H9 (cell line): Measurements from ENCODE around the gene KRTAP1-4. TPM values are rescaled to one million over a fixed set of nuclear protein-coding genes. Genes with fewer than 3 reads are reported as not detected.

Experiments used
- DNase-seq: peaks from one replicate; pipeline ENCODE4 v3.0.0-alpha.2; 2017
- H2AFZ ChIP-seq: one replicate; pipeline ENCODE4 v1.6.1; 2013; ENCODE audit warnings: mild to moderate bottlenecking, low read length, control low read depth, moderate library complexity
- H2AK5ac ChIP-seq: 2 replicates; pipeline ENCODE4 v1.6.1; 2013; ENCODE audit warnings: low read length, control low read depth, mixed read lengths; ENCODE audit not compliant: insufficient read length
- H2BK120ac ChIP-seq: one replicate; pipeline ENCODE4 v1.6.1; 2013; ENCODE audit warnings: low read depth, mild to moderate bottlenecking, low read length, control low read depth, inconsistent platforms; ENCODE audit not compliant: poor library complexity, severe bottlenecking
- H2BK12ac ChIP-seq: 2 replicates; pipeline ENCODE4 v1.6.1; 2013; ENCODE audit warnings: low read length, control low read depth, mixed read lengths, low read depth; ENCODE audit not compliant: insufficient read length
- H2BK15ac ChIP-seq: 2 replicates; pipeline ENCODE4 v1.6.1; 2013; ENCODE audit warnings: low read depth, low read length, control low read depth
- H2BK20ac ChIP-seq: one replicate; pipeline ENCODE4 v1.6.1; 2013; ENCODE audit warnings: low read depth, mild to moderate bottlenecking, low read length, control low read depth, inconsistent platforms; ENCODE audit not compliant: poor library complexity, severe bottlenecking
- H2BK5ac ChIP-seq: 2 replicates; pipeline ENCODE4 v1.6.1; 2013; ENCODE audit warnings: low read length, control low read depth, mixed read lengths; ENCODE audit not compliant: insufficient read length
- H3K14ac ChIP-seq: 2 replicates; pipeline ENCODE4 v1.6.1; 2013; ENCODE audit warnings: low read length, control low read depth; ENCODE audit not compliant: insufficient read depth
- H3K18ac ChIP-seq: 2 replicates; pipeline ENCODE4 v1.6.1; 2013; ENCODE audit warnings: low read depth, mild to moderate bottlenecking, mixed read lengths, low read length, control low read depth; ENCODE audit not compliant: insufficient read length
- H3K23ac ChIP-seq: 2 replicates; pipeline ENCODE4 v1.6.1; 2013; ENCODE audit warnings: low read length, control low read depth, mixed read lengths, low read depth; ENCODE audit not compliant: insufficient read length
- H3K23me2 ChIP-seq: 2 replicates; pipeline ENCODE4 v1.6.1; 2013; ENCODE audit warnings: low read depth, mild to moderate bottlenecking, mixed read lengths, low read length, control low read depth; ENCODE audit not compliant: insufficient read length, poor library complexity, severe bottlenecking
- H3K27ac ChIP-seq: 2 replicates; pipeline ENCODE4 v1.5.1; 2013; ENCODE audit warnings: low read length, control low read depth, mixed read lengths, low read depth; ENCODE audit not compliant: insufficient read length
- H3K27me3 ChIP-seq: 2 replicates; pipeline ENCODE4 v1.6.1; 2013; ENCODE audit warnings: low read length, control low read depth, inconsistent platforms; ENCODE audit not compliant: insufficient read depth
- H3K4ac ChIP-seq: 2 replicates; pipeline ENCODE4 v1.6.1; 2013; ENCODE audit warnings: low read depth, mild to moderate bottlenecking, control low read depth, inconsistent platforms, low read length, moderate library complexity
- H3K4me1 ChIP-seq: 2 replicates; pipeline ENCODE4 v1.6.1; 2013; ENCODE audit warnings: low read length, control low read depth, inconsistent platforms; ENCODE audit not compliant: insufficient read depth
- H3K4me2 ChIP-seq: 2 replicates; pipeline ENCODE4 v1.6.1; 2013; ENCODE audit warnings: low read length, control low read depth, mixed read lengths; ENCODE audit not compliant: insufficient read length, insufficient read depth
- H3K56ac ChIP-seq: 2 replicates; pipeline ENCODE4 v1.6.1; 2013; ENCODE audit warnings: low read depth, mild to moderate bottlenecking, mixed read lengths, low read length, control low read depth; ENCODE audit not compliant: insufficient read length
- H3K79me1 ChIP-seq: 2 replicates; pipeline ENCODE4 v1.6.1; 2013; ENCODE audit warnings: low read depth, mild to moderate bottlenecking, moderate library complexity, low read length, control low read depth, inconsistent platforms; ENCODE audit not compliant: insufficient read depth, poor library complexity, severe bottlenecking
- H3K79me2 ChIP-seq: 2 replicates; pipeline ENCODE4 v1.6.1; 2013; ENCODE audit warnings: low read length, control low read depth, inconsistent platforms; ENCODE audit not compliant: insufficient read depth
- H3K9ac ChIP-seq: 2 replicates; pipeline ENCODE4 v1.6.1; 2013; ENCODE audit warnings: low read length, control low read depth, mixed read lengths; ENCODE audit not compliant: insufficient read length; ENCODE audit errors: extremely low read depth
- H3K9me3 ChIP-seq: one replicate; pipeline ENCODE4 v1.6.1; 2013; ENCODE audit warnings: low read depth, low read length, inconsistent platforms; ENCODE audit not compliant: control insufficient read depth
- H3T11ph ChIP-seq: one replicate; pipeline ENCODE4 v1.6.1; 2013; ENCODE audit warnings: mild to moderate bottlenecking, low read length, control low read depth, inconsistent platforms
- H4K20me1 ChIP-seq: one replicate; pipeline ENCODE4 v1.6.1; 2013; ENCODE audit not compliant: control insufficient read depth, insufficient read length, insufficient read depth
- H4K5ac ChIP-seq: 2 replicates; pipeline ENCODE4 v1.6.1; 2013; ENCODE audit warnings: low read depth, mild to moderate bottlenecking, mixed read lengths, low read length, control low read depth; ENCODE audit not compliant: insufficient read length
- H4K8ac ChIP-seq: replicated peaks from 2 replicates; pipeline ENCODE4 v1.6.1; 2013; ENCODE audit warnings: low read length, control low read depth, mixed read lengths, low read depth; ENCODE audit not compliant: insufficient read length
- H4K91ac ChIP-seq: 2 replicates; pipeline ENCODE4 v1.6.1; 2013; ENCODE audit warnings: low read depth, mild to moderate bottlenecking, moderate library complexity, mixed read lengths, low read length, control low read depth; ENCODE audit not compliant: insufficient read length
- H3K27ac Mint-ChIP-seq, 3 experiments: 2 replicates in 2 of 3; 3 replicates in 1 of 3; pipeline ENCODE4 v1.8.0; 2020 to 2021; ENCODE audit warnings: mixed read lengths in 3 of 3, mild to moderate bottlenecking in 1 of 3, moderate library complexity in 1 of 3
- H3K27me3 Mint-ChIP-seq: 2 replicates; pipeline ENCODE4 v1.8.0; 2021; ENCODE audit warnings: low read depth, mild to moderate bottlenecking, moderate library complexity, mixed read lengths
- H3K36me3 Mint-ChIP-seq, 3 experiments: 2 replicates in 2 of 3; 3 replicates in 1 of 3; pipeline ENCODE4 v1.8.0; 2020 to 2021; ENCODE audit warnings: low read depth in 3 of 3, mixed read lengths in 3 of 3; ENCODE audit not compliant: insufficient read depth in 1 of 3
- H3K4me1 Mint-ChIP-seq, 2 experiments: 2 replicates each; pipeline ENCODE4 v1.8.0; 2020; ENCODE audit warnings: mixed read lengths in 2 of 2
- H3K4me3 Mint-ChIP-seq, 2 experiments: 2 replicates in 1 of 2; 3 replicates in 1 of 2; pipeline ENCODE4 v1.8.0; 2020 to 2021; ENCODE audit warnings: mild to moderate bottlenecking in 2 of 2, mixed read lengths in 2 of 2, moderate library complexity in 1 of 2
- H3K9me3 Mint-ChIP-seq, 2 experiments: 2 replicates in 1 of 2; 3 replicates in 1 of 2; pipeline ENCODE4 v1.8.0; 2020; ENCODE audit warnings: mild to moderate bottlenecking in 2 of 2, mixed read lengths in 2 of 2, moderate library complexity in 1 of 2
- WGBS: extraction: QIAGEN DNeasy Blood & Tissue Kit; methylation state at CpG from one replicate; pipeline ENCODE4 v1.1.7; 2013; ENCODE audit warnings: missing lambda C conversion rate, low lambda C conversion rate, mixed read lengths; ENCODE audit not compliant: insufficient read length; ENCODE audit errors: extremely low coverage; 5-methylcytosine and 5-hydroxymethylcytosine counted together
- total RNA-seq: library from RNA; stranded (reverse); gene quantifications from 2 replicates; pipeline ENCODE4 v1.2.1, GENCODE V29; 2021
- TF ChIP-seq, protein P1 (sequence below): fragments of 200-600 bp; sonication (generic); conservative IDR thresholded peaks from 3 replicates; pipeline ENCODE4 v1.8.0; 2021; ENCODE audit warnings: antibody characterized with exemption, mild to moderate bottlenecking

Gene KRTAP1-4
- total RNA-seq, 1 experiment from 2014 or later = not detected

DNA sequence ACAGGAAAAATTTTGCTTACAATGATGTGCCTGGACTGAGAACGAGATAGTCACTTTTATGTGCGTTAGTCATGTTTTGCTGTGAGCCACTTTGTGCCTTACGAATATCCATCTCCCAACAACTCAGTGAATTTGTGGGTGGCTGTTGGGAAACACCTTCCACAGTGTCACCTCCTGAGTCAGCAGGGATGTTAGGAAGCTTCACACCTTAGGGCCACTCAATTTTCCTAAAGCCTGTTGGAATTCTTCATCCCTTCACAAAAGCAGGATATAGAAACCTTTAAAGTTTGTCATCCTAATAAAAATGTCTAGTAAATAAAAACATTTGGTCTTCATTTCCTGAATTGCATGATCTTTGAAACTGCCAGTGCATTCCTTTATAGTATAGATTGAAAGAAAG, 16.8 kb downstream of the KRTAP1-4 start:
- no peak overlapping the region for H4K8ac ChIP-seq
- no peak overlapping the region for H2BK20ac ChIP-seq
- no peak overlapping the region for H2BK12ac ChIP-seq
- no peak overlapping the region for H3K14ac ChIP-seq
- no peak overlapping the region for H3K4me2 ChIP-seq
- TF ChIP-seq, protein P1, sequence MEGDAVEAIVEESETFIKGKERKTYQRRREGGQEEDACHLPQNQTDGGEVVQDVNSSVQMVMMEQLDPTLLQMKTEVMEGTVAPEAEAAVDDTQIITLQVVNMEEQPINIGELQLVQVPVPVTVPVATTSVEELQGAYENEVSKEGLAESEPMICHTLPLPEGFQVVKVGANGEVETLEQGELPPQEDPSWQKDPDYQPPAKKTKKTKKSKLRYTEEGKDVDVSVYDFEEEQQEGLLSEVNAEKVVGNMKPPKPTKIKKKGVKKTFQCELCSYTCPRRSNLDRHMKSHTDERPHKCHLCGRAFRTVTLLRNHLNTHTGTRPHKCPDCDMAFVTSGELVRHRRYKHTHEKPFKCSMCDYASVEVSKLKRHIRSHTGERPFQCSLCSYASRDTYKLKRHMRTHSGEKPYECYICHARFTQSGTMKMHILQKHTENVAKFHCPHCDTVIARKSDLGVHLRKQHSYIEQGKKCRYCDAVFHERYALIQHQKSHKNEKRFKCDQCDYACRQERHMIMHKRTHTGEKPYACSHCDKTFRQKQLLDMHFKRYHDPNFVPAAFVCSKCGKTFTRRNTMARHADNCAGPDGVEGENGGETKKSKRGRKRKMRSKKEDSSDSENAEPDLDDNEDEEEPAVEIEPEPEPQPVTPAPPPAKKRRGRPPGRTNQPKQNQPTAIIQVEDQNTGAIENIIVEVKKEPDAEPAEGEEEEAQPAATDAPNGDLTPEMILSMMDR = no peak
- no peak overlapping the region for H4K91ac ChIP-seq
- H3K18ac ChIP-seq = no peak overlapping the region
- no peaks in the 10 kb centered on the region for H3K9me3 ChIP-seq
- no peaks in the 10 kb centered on the region for H4K20me1 ChIP-seq
- H3K56ac ChIP-seq = no peak overlapping the region
- H3K27ac ChIP-seq = no peak overlapping the region
- peaks cover 17 to 19% of the 10 kb centered on the region in 2 experiments for H3K4me1 Mint-ChIP-seq
- H3K79me2 ChIP-seq = no peaks in the 10 kb centered on the region
- H3T11ph ChIP-seq = no peak overlapping the region
- no peaks in the 10 kb centered on the region for H3K79me1 ChIP-seq
- no peaks in the 10 kb centered on the region; the same call in 1 of the 2 replicates for H3K4me1 ChIP-seq
- H3K23me2 ChIP-seq = no peaks in the 10 kb centered on the region
- no peak overlapping the region for H4K5ac ChIP-seq
- no peak overlapping the region for H2BK120ac ChIP-seq
- H2BK15ac ChIP-seq = no peak overlapping the region
- WGBS = no CpG with 5 or more reads among the region's 3 CpGs
- no peak overlapping the region for H3K27ac Mint-ChIP-seq
- no peaks in the 10 kb centered on the region for H3K27me3 Mint-ChIP-seq
- no peak overlapping the region for H2AK5ac ChIP-seq
- H3K27me3 ChIP-seq = no peaks in the 10 kb centered on the region
- no peak overlapping the region for H3K4ac ChIP-seq
- DNase-seq = no peak
- no peak overlapping the region for H2AFZ ChIP-seq
- no peaks in the 10 kb centered on the region for H3K9me3 Mint-ChIP-seq
- H3K4me3 Mint-ChIP-seq = no peak overlapping the region
- no peak overlapping the region for H3K9ac ChIP-seq
- H3K36me3 Mint-ChIP-seq = no peaks in the 10 kb centered on the region
- H3K23ac ChIP-seq = no peak overlapping the region
- H2BK5ac ChIP-seq = no peak overlapping the region
